Daoy (cell line): ENCODE measurements around the gene C12orf60. TPM values are rescaled to one million over a fixed set of nuclear protein-coding genes. Genes with fewer than 3 reads are reported as not detected.

Experiments used
- DNase-seq: peaks from one replicate; pipeline ENCODE4 v3.0.0-alpha.2; 2015; ENCODE audit warnings: low read depth
- total RNA-seq: library from RNA; depleted of rRNA; stranded (reverse); fragments of >200 nt; shearing (Covaris generic); gene quantifications from 2 replicates; pipeline ENCODE4 v1.2.3, GENCODE V29; 2014

The C12orf60 gene
- total RNA-seq, 1 experiment from 2014 or later = 4.5 TPM

GRCh38 chr12:14776236-14776961, 27.1 kb upstream of the C12orf60 start:
- DNase-seq = no peak

GRCh38 chr12:14777271-14777670, 26.2 kb upstream of the C12orf60 start:
- DNase-seq = peak; percentile 50

- no peak for DNase-seq
These were observed 23.6 kb upstream of the C12orf60 start for GRCh38 chr12:14779834-14780233.

GRCh38 chr12:14780859-14781258, 22.6 kb upstream of the C12orf60 start:
- no peak for DNase-seq

GRCh38 chr12:14781563-14781962, 21.9 kb upstream of the C12orf60 start:
- no peak for DNase-seq

GRCh38 chr12:14782756-14783155, 20.7 kb upstream of the C12orf60 start:
- DNase-seq = no peak

- DNase-seq = no peak
These were observed 19.0 kb upstream of the C12orf60 start for GRCh38 chr12:14784471-14784870.

GRCh38 chr12:14785568-14785967, 17.9 kb upstream of the C12orf60 start:
- no peak for DNase-seq

GRCh38 chr12:14795028-14795448, 8.4 kb upstream of the C12orf60 start:
- DNase-seq = no peak

GRCh38 chr12:14802247-14802646, 1.2 kb upstream of the C12orf60 start:
- DNase-seq = no peak

- DNase-seq = no peak
These were observed 804 bp upstream of the C12orf60 start for GRCh38 chr12:14802721-14803010.

- no peak for DNase-seq
These were observed 325 bp downstream of the C12orf60 start for GRCh38 chr12:14803830-14804160.

GRCh38 chr12:14810167-14810952, 6.9 kb downstream of the C12orf60 start:
- DNase-seq = no peak

- DNase-seq = peak; percentile 58
These were observed 7.5 kb downstream of the C12orf60 start for GRCh38 chr12:14810953-14811483.

- no peak for DNase-seq
These were observed 8.0 kb downstream of the C12orf60 start for GRCh38 chr12:14811486-14811885.

GRCh38 chr12:14814014-14814413, 10.5 kb downstream of the C12orf60 start, which contains the start of gene SMCO3:
SMCO3 (minus strand) TSS chr12:14814182; CDS start chr12:14806680, 7,502 bp downstream.
- DNase-seq = no peak

- no peak for DNase-seq
These were observed 20.7 kb downstream of the C12orf60 start for GRCh38 chr12:14824012-14824634.

GRCh38 chr12:14825256-14825655, 21.8 kb downstream of the C12orf60 start:
- no peak for DNase-seq

- DNase-seq = no peak
These were observed 23.0 kb downstream of the C12orf60 start for GRCh38 chr12:14826491-14826890.

GRCh38 chr12:14827043-14827442, 23.6 kb downstream of the C12orf60 start:
- peak; percentile 31 for DNase-seq

GRCh38 chr12:14828892-14829291, 25.4 kb downstream of the C12orf60 start:
- DNase-seq = peak; percentile 15

- DNase-seq = no peak
These were observed 29.9 kb downstream of the C12orf60 start for GRCh38 chr12:14833336-14833735.

- DNase-seq = peak; percentile 71
These were observed 30.5 kb downstream of the C12orf60 start for GRCh38 chr12:14833952-14834351.
